Kidney epithelial cell (primary cell): Measurements from ENCODE around the gene TRPV5. TPM values are rescaled to one million over a fixed set of nuclear protein-coding genes. Genes with fewer than 3 reads are reported as not detected.

Source experiments
- DNase-seq: peaks from one replicate; pipeline ENCODE4 v3.0.0-alpha.2; 2010; ENCODE audit warnings: low read depth
- H3K27me3 ChIP-seq: 2 replicates; pipeline ENCODE4 v1.6.0; 2011; ENCODE audit warnings: low read length; ENCODE audit not compliant: control insufficient read depth, insufficient read depth
- H3K36me3 ChIP-seq: 2 replicates; pipeline ENCODE4 v1.5.1; 2011; ENCODE audit warnings: low read length; ENCODE audit not compliant: control insufficient read depth, insufficient read depth
- H3K4me3 ChIP-seq: 2 replicates; pipeline ENCODE4 v1.5.1; 2011; ENCODE audit warnings: low read depth, mild to moderate bottlenecking, control low read depth, low read length
- CTCF ChIP-seq: IDR thresholded peaks from 2 replicates; pipeline ENCODE4 v1.5.1; 2011; ENCODE audit warnings: mild to moderate bottlenecking, moderate library complexity, low read length, control low read depth, inconsistent platforms; ENCODE audit not compliant: insufficient read depth, poor library complexity, severe bottlenecking
- total RNA-seq: library from RNA; depleted of rRNA; stranded (reverse); fragments of >200 nt; gene quantifications from 2 replicates; pipeline ENCODE4 v1.2.3, GENCODE V29; 2015

Gene TRPV5
- total RNA-seq, 1 donor from 2014 or later = not detected

GRCh38 chr7:142945001-142945400 is 11.5 kb upstream of the TRPV5 start:
- TF ChIP-seq CTCF = no peak
- no peak overlapping the region for H3K4me3 ChIP-seq
- no peaks in the 10 kb centered on the region for H3K36me3 ChIP-seq
- no peak for DNase-seq
- H3K27me3 ChIP-seq = no peaks in the 10 kb centered on the region

- Histone ChIP-seq H3K27me3 (no peaks in the 10 kb centered on the region), H3K4me3 (no peak overlapping the region), H3K36me3 (no peaks in the 10 kb centered on the region)
- DNase-seq = no peak
- TF ChIP-seq CTCF = no peak
Observed at GRCh38 chr7:142943706-142944268, 10.2 kb upstream of the TRPV5 start.

- Histone ChIP-seq H3K27me3 (no peaks in the 10 kb centered on the region), H3K36me3 (no peaks in the 10 kb centered on the region), H3K4me3 (no peak overlapping the region)
- DNase-seq = no peak
- TF ChIP-seq CTCF = no peak
Observed at GRCh38 chr7:142942746-142943145, 9.2 kb upstream of the TRPV5 start.

GRCh38 chr7:142941541-142941940 is 8.0 kb upstream of the TRPV5 start:
- H3K27me3 ChIP-seq = no peaks in the 10 kb centered on the region
- no peak overlapping the region for H3K4me3 ChIP-seq
- H3K36me3 ChIP-seq = no peaks in the 10 kb centered on the region
- no peak for TF ChIP-seq CTCF
- no peak for DNase-seq

- no peak for DNase-seq
- Histone ChIP-seq H3K4me3 (no peak overlapping the region), H3K27me3 (no peaks in the 10 kb centered on the region), H3K36me3 (no peaks in the 10 kb centered on the region)
- no peak for TF ChIP-seq CTCF
Observed at GRCh38 chr7:142940966-142941535, 7.5 kb upstream of the TRPV5 start.
